Cardiac fibroblast (primary cell): Measurements from ENCODE around the gene CREB3L2.
A peak's percentile ranks its signal among the peaks of the same experiment; 100 is the strongest.

Experiments
- DNase-seq, 2 donors: peaks; one replicate each; pipeline versions ENCODE4 v3.0.0 to v3.0.0-alpha.2; 2010; ENCODE audit warnings: low read depth in 2 of 2
- H3K4me3 ChIP-seq, 2 donors: replicated peaks in 1 of 2; 1 replicate in 1 of 2; 2 replicates in 1 of 2; pipeline ENCODE4 v1.5.1; 2011; ENCODE audit warnings: low read depth in 2 of 2, low read length in 2 of 2, mild to moderate bottlenecking in 2 of 2, moderate library complexity in 1 of 2
- CTCF ChIP-seq: IDR thresholded peaks from one replicate; pipeline ENCODE4 v1.5.1; 2011; ENCODE audit warnings: low read depth, mild to moderate bottlenecking, low read length, inconsistent platforms

The CREB3L2 gene

GRCh38 chr7:137998250-137998649 lies 3.6 kb downstream of the CREB3L2 start:
- peak overlapping the region in 1 of 2 donors; percentile 97 for H3K4me3 ChIP-seq
- DNase-seq, result peak in 1 of 2 donors; percentile 14
- no peak for TF ChIP-seq CTCF

GRCh38 chr7:137996871-137997270 lies 5.0 kb downstream of the CREB3L2 start:
- no peak for DNase-seq
- no peak overlapping the region for H3K4me3 ChIP-seq
- no peak for TF ChIP-seq CTCF

GRCh38 chr7:137996386-137996851 lies 5.5 kb downstream of the CREB3L2 start:
- no peak for TF ChIP-seq CTCF
- no peak overlapping the region for H3K4me3 ChIP-seq
- DNase-seq, result peak; percentile 84 to 88

GRCh38 chr7:137994216-137994615 lies 7.7 kb downstream of the CREB3L2 start:
- no peak overlapping the region for H3K4me3 ChIP-seq
- TF ChIP-seq CTCF, result no peak
- peak in 1 of 2 donors; percentile 32 for DNase-seq

- no peak overlapping the region for H3K4me3 ChIP-seq
- no peak for DNase-seq
Observed at GRCh38 chr7:137993395-137993743, 8.5 kb downstream of the CREB3L2 start.

GRCh38 chr7:137992550-137993394 lies 9.1 kb downstream of the CREB3L2 start:
- peak overlapping the region in 1 of 2 donors; percentile 11 for H3K4me3 ChIP-seq
- TF ChIP-seq CTCF, result no peak
- DNase-seq, result peak; percentile 96 to 98

More at GRCh38 chr7:137993395-137993743, 8.5 kb downstream of the CREB3L2 start:
- TF ChIP-seq CTCF, result no peak
